ENCODE data around the gene PRDM13.

GRCh38 chr6:99641270-99641669 is 34.6 kb downstream of the PRDM13 start:
- TF ChIP-seq RAD21 (IDR thresholded peaks at IDR 0.05) (no peak), CTCF (IDR thresholded peaks at IDR 0.05; ENCODE audit: low read depth, low read length, missing input control) (no peak), YY1 (IDR thresholded peaks at IDR 0.05) (no peak), HNF4G (IDR thresholded peaks at IDR 0.05) (no peak), MAX (IDR thresholded peaks at IDR 0.05) (no peak), REST (IDR thresholded peaks at IDR 0.05) (no peak), GABPA (IDR thresholded peaks at IDR 0.05 in 1 of 2, conservative IDR thresholded peaks at IDR 0.05 in 1 of 2) (no peak), TAF1 (conservative IDR thresholded peaks at IDR 0.05) (no peak), ZBTB33 (IDR thresholded peaks at IDR 0.05) (no peak), SP1 (IDR thresholded peaks at IDR 0.05) (no peak), JUND (IDR thresholded peaks at IDR 0.05) (no peak)

Data from liver (tissue), 3 donors.